ENCODE results near the gene ATXN3.
A peak's percentile ranks its signal among the peaks of the same experiment; 100 is the strongest.

The ATXN3 gene

DNA sequence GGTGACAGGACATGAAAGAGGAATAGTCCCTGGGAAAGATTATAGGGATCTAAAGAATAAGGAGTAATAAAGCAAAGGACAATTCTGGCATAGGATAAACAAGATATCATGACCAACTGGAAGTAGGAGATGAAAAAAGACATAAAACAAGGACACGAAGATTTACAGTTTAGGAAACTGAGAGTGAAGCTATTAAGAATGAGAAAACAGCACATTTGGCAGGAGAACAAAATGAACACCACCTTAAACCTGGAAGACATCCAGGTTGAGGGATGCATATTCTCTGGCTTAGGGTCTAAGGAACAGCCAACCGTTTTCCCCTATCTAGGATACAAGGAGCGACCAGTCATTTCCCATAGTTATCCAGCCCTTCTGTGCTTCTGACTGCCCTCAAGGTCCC lies 68.4 kb downstream of the ATXN3 start:
- H3K79me2 ChIP-seq (ENCODE audit: insufficient read depth, low read depth) = peaks cover 42% of the 10 kb centered on the region
- no peak overlapping the region for H3K9ac ChIP-seq
- no peaks in the 10 kb centered on the region for H3K27me3 ChIP-seq (ENCODE audit: insufficient read depth, low read depth)
- H3K27ac ChIP-seq = no peak overlapping the region
- TF ChIP-seq, protein P1, sequence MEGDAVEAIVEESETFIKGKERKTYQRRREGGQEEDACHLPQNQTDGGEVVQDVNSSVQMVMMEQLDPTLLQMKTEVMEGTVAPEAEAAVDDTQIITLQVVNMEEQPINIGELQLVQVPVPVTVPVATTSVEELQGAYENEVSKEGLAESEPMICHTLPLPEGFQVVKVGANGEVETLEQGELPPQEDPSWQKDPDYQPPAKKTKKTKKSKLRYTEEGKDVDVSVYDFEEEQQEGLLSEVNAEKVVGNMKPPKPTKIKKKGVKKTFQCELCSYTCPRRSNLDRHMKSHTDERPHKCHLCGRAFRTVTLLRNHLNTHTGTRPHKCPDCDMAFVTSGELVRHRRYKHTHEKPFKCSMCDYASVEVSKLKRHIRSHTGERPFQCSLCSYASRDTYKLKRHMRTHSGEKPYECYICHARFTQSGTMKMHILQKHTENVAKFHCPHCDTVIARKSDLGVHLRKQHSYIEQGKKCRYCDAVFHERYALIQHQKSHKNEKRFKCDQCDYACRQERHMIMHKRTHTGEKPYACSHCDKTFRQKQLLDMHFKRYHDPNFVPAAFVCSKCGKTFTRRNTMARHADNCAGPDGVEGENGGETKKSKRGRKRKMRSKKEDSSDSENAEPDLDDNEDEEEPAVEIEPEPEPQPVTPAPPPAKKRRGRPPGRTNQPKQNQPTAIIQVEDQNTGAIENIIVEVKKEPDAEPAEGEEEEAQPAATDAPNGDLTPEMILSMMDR (conservative IDR thresholded peaks at IDR 0.05; ENCODE audit: low read depth, low read length) = no peak
- H4K20me1 ChIP-seq (ENCODE audit: insufficient read depth) = no peaks in the 10 kb centered on the region
- no peak overlapping the region for H2AFZ ChIP-seq (ENCODE audit: low read depth)
- no peaks in the 10 kb centered on the region for H3K36me3 ChIP-seq (ENCODE audit: insufficient read depth)
- peak overlapping the region; percentile 84 for H3K4me2 ChIP-seq
- H3K4me1 ChIP-seq (ENCODE audit: low read depth, poor library complexity, severe bottlenecking) = peaks cover 8% of the 10 kb centered on the region
- no peak overlapping the region for H3K4me3 ChIP-seq (IDR thresholded peaks at IDR 0.05; ENCODE audit: insufficient read depth, low read depth, low read length)

DNA sequence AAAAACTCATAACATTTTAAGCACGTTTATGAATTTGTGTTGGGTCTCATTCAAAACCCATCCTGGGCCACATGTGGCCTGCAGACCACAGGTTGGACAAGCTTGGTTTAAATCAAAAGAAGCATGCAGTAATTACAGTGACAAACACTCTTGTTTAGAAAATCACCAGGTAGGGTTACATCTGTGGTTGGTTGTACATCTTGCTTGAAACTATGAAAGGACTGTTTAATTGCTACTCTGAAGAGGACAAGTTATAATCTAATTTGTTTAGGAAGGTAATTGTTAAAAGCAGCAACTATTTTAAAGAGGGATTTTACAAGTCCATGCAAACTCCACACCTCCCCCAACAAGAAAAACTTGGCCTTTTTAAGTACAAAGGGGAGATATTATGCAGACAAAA lies 70.5 kb downstream of the ATXN3 start:
- Histone ChIP-seq H3K36me3 (ENCODE audit: insufficient read depth) (no peaks in the 10 kb centered on the region), H3K4me1 (ENCODE audit: low read depth, poor library complexity, severe bottlenecking) (peaks cover 8% of the 10 kb centered on the region), H3K4me2 (no peak overlapping the region), H4K20me1 (ENCODE audit: insufficient read depth) (no peaks in the 10 kb centered on the region), H2AFZ (ENCODE audit: low read depth) (no peak overlapping the region), H3K27me3 (ENCODE audit: insufficient read depth, low read depth) (no peaks in the 10 kb centered on the region), H3K27ac (no peak overlapping the region), H3K9ac (no peak overlapping the region), H3K79me2 (ENCODE audit: insufficient read depth, low read depth) (peaks cover 42% of the 10 kb centered on the region), H3K4me3 (IDR thresholded peaks at IDR 0.05; ENCODE audit: insufficient read depth, low read depth, low read length) (no peak overlapping the region)
- TF ChIP-seq, protein P1 (conservative IDR thresholded peaks at IDR 0.05; ENCODE audit: low read depth, low read length) = no peak

DNA sequence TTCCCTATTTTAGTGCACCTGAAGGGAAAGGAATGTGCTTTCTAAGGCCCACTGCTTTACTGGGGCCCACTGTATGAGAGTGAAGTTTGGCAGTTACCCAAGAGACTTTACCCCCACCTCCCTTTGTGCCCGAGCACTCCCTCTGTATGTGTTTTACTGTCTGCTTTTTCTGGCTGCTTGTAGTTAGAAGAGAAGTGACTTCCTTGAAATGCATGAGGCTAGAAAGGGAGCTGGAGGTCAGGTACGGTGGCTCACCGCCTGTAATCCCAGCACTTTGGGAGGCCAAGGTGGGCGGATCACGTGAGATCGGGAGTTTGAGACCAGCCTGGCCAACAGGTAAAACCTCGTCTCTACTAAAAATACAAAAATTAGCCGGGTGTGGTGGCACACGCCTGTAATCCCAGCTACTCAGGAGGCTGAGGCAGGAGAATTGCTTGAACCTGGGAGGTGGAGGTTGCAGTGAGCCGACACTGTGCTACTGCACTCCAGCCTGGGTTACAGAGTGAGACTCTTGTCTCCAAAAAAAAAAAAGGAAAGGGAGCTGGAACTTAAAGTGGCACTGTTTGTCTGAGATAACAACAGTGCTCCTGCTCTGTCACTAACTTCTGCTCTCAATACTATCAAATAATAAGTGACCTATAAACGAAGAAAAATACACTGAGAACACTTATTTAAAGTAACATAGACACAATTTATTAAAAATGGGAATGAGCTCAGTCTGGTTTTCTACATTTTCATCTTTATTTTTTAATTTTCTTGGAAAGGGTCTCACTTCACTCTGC lies 72.3 kb downstream of the ATXN3 start:
- H3K27ac ChIP-seq = no peak overlapping the region
- H3K36me3 ChIP-seq (ENCODE audit: insufficient read depth) = no peaks in the 10 kb centered on the region
- TF ChIP-seq, protein P1 (conservative IDR thresholded peaks at IDR 0.05; ENCODE audit: low read depth, low read length) = no peak
- peaks cover 8% of the 10 kb centered on the region for H3K4me1 ChIP-seq (ENCODE audit: low read depth, poor library complexity, severe bottlenecking)
- no peak overlapping the region for H2AFZ ChIP-seq (ENCODE audit: low read depth)
- H3K4me3 ChIP-seq (IDR thresholded peaks at IDR 0.05; ENCODE audit: insufficient read depth, low read depth, low read length) = no peak overlapping the region
- no peak overlapping the region for H3K9ac ChIP-seq
- H3K4me2 ChIP-seq = no peak overlapping the region
- no peaks in the 10 kb centered on the region for H3K27me3 ChIP-seq (ENCODE audit: insufficient read depth, low read depth)
- H3K79me2 ChIP-seq (ENCODE audit: insufficient read depth, low read depth) = peaks cover 35% of the 10 kb centered on the region
- H4K20me1 ChIP-seq (ENCODE audit: insufficient read depth) = no peaks in the 10 kb centered on the region

DNA sequence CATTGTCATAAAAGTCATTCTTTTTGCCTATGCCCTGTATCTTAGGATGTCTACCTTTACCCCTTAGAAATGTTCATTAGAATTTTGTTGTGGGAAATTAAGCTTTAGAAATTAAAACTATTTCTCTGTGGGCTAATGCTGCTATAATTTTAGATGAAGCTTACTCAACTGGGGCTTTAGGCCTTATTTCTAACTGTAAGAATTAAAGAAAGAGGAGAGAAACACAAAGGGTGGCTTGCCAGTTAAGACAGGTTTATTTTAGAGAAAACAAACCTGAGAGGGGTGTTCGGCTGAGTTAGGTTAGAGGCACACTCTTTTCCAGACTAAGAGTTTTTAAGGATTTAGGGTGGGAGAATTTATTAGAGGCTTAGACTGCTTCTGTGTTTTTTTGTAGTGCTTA lies 72.9 kb downstream of the ATXN3 start:
- Histone ChIP-seq H4K20me1 (ENCODE audit: insufficient read depth) (no peaks in the 10 kb centered on the region), H3K4me1 (ENCODE audit: low read depth, poor library complexity, severe bottlenecking) (peaks cover 4% of the 10 kb centered on the region), H3K27me3 (ENCODE audit: insufficient read depth, low read depth) (no peaks in the 10 kb centered on the region), H3K4me2 (no peak overlapping the region), H3K36me3 (ENCODE audit: insufficient read depth) (no peaks in the 10 kb centered on the region), H3K79me2 (ENCODE audit: insufficient read depth, low read depth) (peaks cover 28% of the 10 kb centered on the region), H2AFZ (ENCODE audit: low read depth) (no peak overlapping the region), H3K9ac (no peak overlapping the region), H3K4me3 (IDR thresholded peaks at IDR 0.05; ENCODE audit: insufficient read depth, low read depth, low read length) (no peak overlapping the region), H3K27ac (no peak overlapping the region)
- TF ChIP-seq, protein P1 (conservative IDR thresholded peaks at IDR 0.05; ENCODE audit: low read depth, low read length) = no peak

Measured in KMS-11 (cell line).